Neural crest cell (in vitro differentiated cells): Measurements from ENCODE around the gene LAMB1. TPM values are rescaled to one million over a fixed set of nuclear protein-coding genes. Genes with fewer than 3 reads are reported as not detected.

ENCODE experiments used
- DNase-seq: peaks from one replicate; pipeline ENCODE4 v3.0.0; 2021; ENCODE audit warnings: low read depth, mixed read lengths, low spot score
- H3K27ac Mint-ChIP-seq: one replicate; pipeline ENCODE4 v1.8.0; 2021; ENCODE audit warnings: mild to moderate bottlenecking, mixed read lengths; ENCODE audit not compliant: unreplicated experiment
- H3K27me3 Mint-ChIP-seq: 2 replicates; pipeline ENCODE4 v1.8.0; 2021; ENCODE audit warnings: low read depth, mild to moderate bottlenecking, mixed read lengths
- H3K36me3 Mint-ChIP-seq: 2 replicates; pipeline ENCODE4 v1.8.0; 2021; ENCODE audit warnings: low read depth, mild to moderate bottlenecking, mixed read lengths
- H3K4me1 Mint-ChIP-seq: 2 replicates; pipeline ENCODE4 v1.8.0; 2021; ENCODE audit warnings: mixed read lengths
- H3K4me3 Mint-ChIP-seq: one replicate; pipeline ENCODE4 v1.8.0; 2021; ENCODE audit warnings: mild to moderate bottlenecking, mixed read lengths
- H3K9me3 Mint-ChIP-seq: 2 replicates; pipeline ENCODE4 v1.8.0; 2021; ENCODE audit warnings: mixed read lengths
- CTCF ChIP-seq: fragments of 200-600 bp; sonication (generic); conservative IDR thresholded peaks from 2 replicates; pipeline ENCODE4 v1.5.0; 2021; ENCODE audit warnings: antibody characterized with exemption, mild to moderate bottlenecking
- total RNA-seq: library from RNA; stranded (reverse); gene quantifications from 2 replicates; pipeline ENCODE4 v1.2.1, GENCODE V29; 2021

LAMB1 gene
- total RNA-seq, 1 donor from 2014 or later: 131 TPM

DNA sequence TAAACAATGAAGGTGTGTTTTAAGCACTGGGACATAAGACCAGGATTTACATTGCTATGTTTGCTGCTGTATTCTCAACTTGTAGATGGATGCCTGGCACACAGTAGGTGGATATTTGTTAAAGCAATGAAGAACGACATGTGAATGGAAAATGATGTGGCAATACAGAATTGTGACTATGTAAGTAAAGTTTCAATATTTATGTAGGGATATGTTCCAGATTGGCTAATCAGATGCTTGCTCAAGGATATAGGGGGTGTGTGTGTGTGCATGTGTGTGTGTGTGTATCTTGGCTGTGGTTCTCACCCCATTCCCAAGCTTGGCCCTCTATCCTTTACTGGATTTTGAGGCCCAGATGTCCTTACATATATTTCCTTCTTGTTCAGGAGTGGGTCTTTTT is 42.7 kb upstream of the LAMB1 start:
- TF ChIP-seq CTCF: no peak
- Mint-ChIP-seq H3K9me3 (no peaks in the 10 kb centered on the region), H3K27ac (no peak overlapping the region), H3K4me1 (peaks cover 5% of the 10 kb centered on the region), H3K36me3 (no peaks in the 10 kb centered on the region), H3K27me3 (no peaks in the 10 kb centered on the region), H3K4me3 (no peak overlapping the region)
- DNase-seq: no peak

- Mint-ChIP-seq H3K4me3 (no peak overlapping the region), H3K4me1 (peaks cover 5% of the 10 kb centered on the region), H3K9me3 (no peaks in the 10 kb centered on the region), H3K36me3 (no peaks in the 10 kb centered on the region), H3K27ac (no peak overlapping the region), H3K27me3 (no peaks in the 10 kb centered on the region)
- no peak for DNase-seq
- TF ChIP-seq CTCF: no peak
Observed at GRCh38 chr7:108045154-108045553, 42.2 kb upstream of the LAMB1 start.

GRCh38 chr7:108044345-108044744 is 41.4 kb upstream of the LAMB1 start:
- Mint-ChIP-seq H3K36me3 (no peaks in the 10 kb centered on the region), H3K27me3 (no peaks in the 10 kb centered on the region), H3K4me1 (peaks cover 5% of the 10 kb centered on the region), H3K9me3 (no peaks in the 10 kb centered on the region), H3K27ac (no peak overlapping the region), H3K4me3 (no peak overlapping the region)
- DNase-seq: no peak
- no peak for TF ChIP-seq CTCF

- no peak overlapping the region for H3K27ac Mint-ChIP-seq
- no peaks in the 10 kb centered on the region for H3K4me1 Mint-ChIP-seq
- no peaks in the 10 kb centered on the region for H3K36me3 Mint-ChIP-seq
- no peaks in the 10 kb centered on the region for H3K9me3 Mint-ChIP-seq
- TF ChIP-seq CTCF: no peak
- no peak for DNase-seq
- no peak overlapping the region for H3K4me3 Mint-ChIP-seq
- H3K27me3 Mint-ChIP-seq: no peaks in the 10 kb centered on the region
Observed at GRCh38 chr7:108038986-108039385, 36.0 kb upstream of the LAMB1 start.

- no peak for DNase-seq
- H3K9me3 Mint-ChIP-seq: no peaks in the 10 kb centered on the region
- no peak for TF ChIP-seq CTCF
- H3K36me3 Mint-ChIP-seq: no peaks in the 10 kb centered on the region
- no peak overlapping the region for H3K27ac Mint-ChIP-seq
- no peak overlapping the region for H3K4me3 Mint-ChIP-seq
- H3K27me3 Mint-ChIP-seq: no peaks in the 10 kb centered on the region
- H3K4me1 Mint-ChIP-seq: no peaks in the 10 kb centered on the region
Observed at GRCh38 chr7:108037741-108038140, 34.8 kb upstream of the LAMB1 start.

DNA sequence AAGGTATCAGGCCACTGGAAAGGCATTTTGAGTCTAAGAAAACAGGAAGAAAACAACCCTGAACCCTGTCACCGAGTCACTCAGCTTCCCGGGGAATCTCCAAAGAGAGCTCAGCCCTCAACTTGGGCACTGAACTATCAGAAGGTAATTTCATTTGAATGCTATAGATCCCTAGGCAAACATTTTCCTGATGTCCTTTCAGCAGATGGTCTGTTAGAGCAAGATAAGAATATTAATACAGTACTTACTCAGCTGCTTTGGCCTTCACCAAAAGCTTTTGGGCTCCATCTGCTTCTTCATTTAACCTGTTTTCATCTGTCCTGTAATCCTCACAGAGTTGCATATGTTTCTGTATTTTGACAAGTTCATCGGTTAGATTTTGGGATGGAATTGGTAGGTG is 34.2 kb upstream of the LAMB1 start:
- no peak for TF ChIP-seq CTCF
- H3K4me3 Mint-ChIP-seq: no peak overlapping the region
- H3K9me3 Mint-ChIP-seq: no peaks in the 10 kb centered on the region
- no peaks in the 10 kb centered on the region for H3K36me3 Mint-ChIP-seq
- no peak for DNase-seq
- H3K27ac Mint-ChIP-seq: no peak overlapping the region
- H3K27me3 Mint-ChIP-seq: no peaks in the 10 kb centered on the region
- H3K4me1 Mint-ChIP-seq: no peaks in the 10 kb centered on the region
